Measurements from ENCODE around the gene PACRG. TPM values are rescaled to one million over a fixed set of nuclear protein-coding genes. Genes with fewer than 3 reads are reported as not detected.

PACRG gene
- total RNA-seq, 2 donors from 2014 or later: 0.14 to 3.9 TPM

GRCh38 chr6:163149279-163149848, 421.6 kb downstream of the PACRG start:
- DNase-seq (ENCODE audit: low spot score): peak; percentile 55
- intact Hi-C loops (cut with DNase I): no loop called here

GRCh38 chr6:163151212-163151611, 423.4 kb downstream of the PACRG start:
- no peak for DNase-seq (ENCODE audit: low spot score)
- intact Hi-C loops (cut with DNase I): no loop called here

GRCh38 chr6:163152701-163153100, 424.9 kb downstream of the PACRG start:
- intact Hi-C loops (cut with DNase I): no loop called here
- DNase-seq (ENCODE audit: low spot score): no peak

DNA sequence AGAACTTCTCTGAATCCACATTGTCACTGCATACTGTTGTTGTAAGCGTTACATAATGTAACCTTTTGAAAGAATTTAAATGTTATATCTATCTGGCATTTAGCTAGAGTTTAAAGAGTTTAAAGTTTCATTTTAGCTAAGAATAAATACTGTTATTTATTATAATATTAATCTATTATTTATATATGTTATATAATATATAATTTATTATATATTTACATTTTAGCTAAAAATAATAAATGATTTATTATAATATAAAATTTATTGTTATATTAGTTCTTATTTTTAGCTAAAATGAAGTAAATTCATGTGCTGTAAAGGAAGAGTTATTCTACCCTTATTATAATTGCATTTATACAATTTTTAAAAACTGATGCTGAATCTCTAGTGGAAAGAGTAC, 431.3 kb downstream of the PACRG start:
- intact Hi-C loops (cut with DNase I): no loop called here
- no peak for DNase-seq (ENCODE audit: low spot score)

GRCh38 chr6:163159689-163160088, 431.9 kb downstream of the PACRG start:
- intact Hi-C loops (cut with DNase I): no loop called here
- DNase-seq (ENCODE audit: low spot score): no peak

GRCh38 chr6:163162007-163162873, 434.5 kb downstream of the PACRG start:
- DNase-seq (ENCODE audit: low spot score): no peak
- intact Hi-C loops (cut with DNase I): no loop called here

GRCh38 chr6:163162874-163163213, 435.1 kb downstream of the PACRG start:
- intact Hi-C loops (cut with DNase I): no loop called here
- no peak for DNase-seq (ENCODE audit: low spot score)

GRCh38 chr6:163164175-163164900, 436.6 kb downstream of the PACRG start:
- DNase-seq (ENCODE audit: low spot score): no peak
- intact Hi-C loops (cut with DNase I): no loop called here

DNA sequence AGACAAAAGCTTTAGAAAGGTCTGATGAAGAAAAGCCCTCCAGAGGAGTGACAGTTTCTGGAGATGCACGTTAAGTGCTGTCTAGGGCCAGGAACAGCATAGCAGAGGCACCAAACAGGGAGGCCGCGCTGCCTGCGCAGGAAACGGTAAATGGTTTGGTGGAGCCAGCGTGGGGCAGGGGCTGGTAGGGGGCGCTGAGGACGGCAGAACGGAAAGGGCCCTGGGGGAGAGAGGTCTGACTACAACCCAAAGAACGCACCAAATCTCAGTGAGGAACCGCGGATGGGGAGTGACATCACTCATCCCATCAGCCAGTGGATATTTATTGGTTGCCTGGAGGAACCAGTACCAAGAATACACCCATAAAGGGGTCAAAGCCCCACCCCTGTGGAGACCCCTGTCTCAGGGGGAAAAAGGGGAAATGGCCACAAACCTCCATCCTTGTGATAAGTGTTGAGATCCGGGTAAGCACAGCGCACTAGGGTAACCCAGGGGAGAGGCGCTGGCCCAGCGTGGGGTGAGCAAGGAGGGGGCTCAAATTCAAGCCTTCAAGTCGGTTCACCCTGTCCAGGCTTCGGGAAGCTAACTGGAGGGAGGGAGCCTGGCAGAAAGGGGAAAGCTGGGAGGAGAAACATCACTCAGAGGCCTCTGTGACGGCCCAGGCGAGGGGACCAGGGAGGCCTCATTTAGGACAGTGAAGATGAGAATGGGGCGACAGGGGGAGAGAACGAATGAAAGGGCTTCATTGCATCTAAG, 437.6 kb downstream of the PACRG start:
- DNase-seq (ENCODE audit: low spot score): no peak
- intact Hi-C loops (cut with DNase I): no loop called here

DNA sequence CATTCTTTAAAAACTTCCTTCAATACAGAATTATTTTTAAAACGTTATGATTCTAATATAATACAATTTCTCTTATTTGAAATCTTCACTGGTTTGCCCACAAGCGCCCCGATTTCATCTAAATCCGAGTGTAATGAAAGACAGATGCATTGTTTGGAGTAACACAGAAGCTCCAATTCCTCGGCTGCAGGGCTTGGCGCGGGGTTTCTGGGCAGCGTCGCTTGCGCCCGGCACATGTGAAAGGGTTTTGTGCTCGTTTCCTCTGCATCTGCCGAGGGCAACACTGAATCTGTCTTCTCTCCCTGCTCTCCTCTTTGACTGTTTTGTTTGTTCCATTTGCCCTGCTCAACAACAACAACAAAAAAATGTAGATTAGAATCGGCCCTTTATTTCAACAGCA, 438.1 kb downstream of the PACRG start:
- intact Hi-C loops (cut with DNase I): no loop called here

GRCh38 chr6:163166507-163166906, 438.7 kb downstream of the PACRG start:
- no peak for DNase-seq (ENCODE audit: low spot score)
- intact Hi-C loops (cut with DNase I): no loop called here

More for the DNA sequence above, 438.1 kb downstream of the PACRG start:
- DNase-seq (ENCODE audit: low spot score): no peak

GRCh38 chr6:163169521-163169920, 441.7 kb downstream of the PACRG start:
- DNase-seq (ENCODE audit: low spot score): no peak
- intact Hi-C loops (cut with DNase I): no loop called here

DNA sequence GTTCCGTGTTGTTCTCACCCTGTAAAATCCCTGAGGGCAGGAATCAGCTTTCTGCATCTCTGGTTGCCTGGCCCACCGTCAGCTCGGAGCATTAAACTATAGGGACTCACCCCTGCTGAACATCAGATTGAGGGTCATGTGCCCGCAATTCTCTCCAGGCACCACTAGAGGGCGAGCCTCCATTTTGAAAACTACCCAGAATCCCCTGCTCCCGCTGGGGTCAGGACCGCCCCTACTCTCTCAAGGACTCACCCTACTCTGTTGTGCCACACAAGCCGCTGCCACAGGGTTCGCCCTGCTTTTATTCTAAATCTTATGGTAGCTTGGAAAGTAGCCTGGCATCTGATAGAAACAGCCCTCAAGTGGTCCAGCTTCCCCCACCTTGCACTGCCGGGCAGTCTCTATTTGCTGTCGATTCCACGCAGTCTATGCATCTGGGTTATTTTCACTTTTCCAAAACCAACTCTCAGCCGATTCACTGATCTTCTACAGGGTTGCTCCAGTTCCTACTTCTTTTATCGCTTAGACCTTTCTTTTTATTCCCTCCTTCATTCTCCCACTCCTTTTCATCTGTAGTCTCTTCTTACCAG, 442.6 kb downstream of the PACRG start:
- intact Hi-C loops (cut with DNase I): no loop called here

GRCh38 chr6:163173741-163174140, 446.0 kb downstream of the PACRG start:
- intact Hi-C loops (cut with DNase I): no loop called here

More for the DNA sequence above, 442.6 kb downstream of the PACRG start:
- DNase-seq (ENCODE audit: low spot score): no peak

DNA sequence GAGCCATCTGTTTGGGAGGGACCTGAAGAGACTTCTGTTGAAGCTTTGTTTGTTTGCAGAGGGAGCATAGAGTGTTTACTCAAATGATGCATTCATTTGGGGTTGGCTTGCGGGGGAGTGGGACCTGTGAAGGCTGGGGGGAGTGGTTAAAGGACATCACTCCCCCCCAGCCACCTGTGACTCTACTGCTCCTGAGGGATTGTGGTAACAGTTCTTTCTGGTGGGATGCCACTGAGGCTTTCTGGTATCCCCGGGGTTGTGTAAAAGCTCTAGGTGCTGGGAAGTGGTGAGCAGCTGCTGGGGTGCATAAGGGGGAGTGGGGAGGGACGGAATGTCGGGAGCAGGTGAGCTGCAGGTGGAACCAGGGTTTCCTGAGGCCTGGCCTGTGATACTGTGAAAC, 447.5 kb downstream of the PACRG start:
- DNase-seq (ENCODE audit: low spot score): no peak
- intact Hi-C loops (cut with DNase I): no loop called here

More at GRCh38 chr6:163173741-163174140, 446.0 kb downstream of the PACRG start:
- DNase-seq (ENCODE audit: low spot score): no peak

DNA sequence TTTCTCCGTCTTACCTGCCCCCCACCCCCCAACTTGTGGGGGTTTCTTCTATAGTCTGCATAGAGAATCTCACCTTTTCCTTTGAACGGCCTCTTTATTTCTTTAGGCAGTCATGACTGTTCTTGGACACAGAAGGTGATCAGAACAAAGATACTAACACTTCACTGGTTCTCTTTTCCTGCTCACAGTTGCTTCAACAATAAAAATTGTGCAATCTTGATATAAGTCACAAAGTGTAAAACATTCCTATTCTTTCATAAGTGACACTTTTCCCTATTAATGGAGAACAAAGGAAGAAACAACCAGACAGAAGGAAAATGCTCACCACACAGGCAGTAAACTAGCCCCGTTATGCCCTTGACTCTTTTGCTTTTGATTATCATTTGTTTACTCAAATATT, 448.3 kb downstream of the PACRG start:
- intact Hi-C loops (cut with DNase I): no loop called here
- no peak for DNase-seq (ENCODE audit: low spot score)

DNA sequence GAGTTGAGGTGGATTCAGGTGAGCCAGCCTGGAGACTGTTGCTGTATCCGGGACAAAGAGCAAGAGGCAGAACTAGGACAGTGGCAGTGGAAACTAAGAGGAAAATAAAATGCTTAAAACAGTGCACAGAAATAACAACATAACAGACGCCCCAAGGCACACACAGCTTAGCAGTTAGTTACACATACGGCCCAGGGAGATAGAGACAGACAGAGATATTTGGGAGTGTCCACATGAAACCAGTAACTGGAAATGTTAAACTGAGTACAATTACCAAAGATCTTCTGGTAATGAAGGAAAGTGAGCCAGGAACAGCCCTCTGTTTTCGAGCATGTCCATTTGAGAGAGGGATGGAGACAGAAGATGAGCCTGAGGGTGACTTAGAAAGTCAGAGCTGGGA, 449.2 kb downstream of the PACRG start:
- no peak for DNase-seq (ENCODE audit: low spot score)
- intact Hi-C loops (cut with DNase I): no loop called here

GRCh38 chr6:163177892-163178420, 450.2 kb downstream of the PACRG start:
- intact Hi-C loops (cut with DNase I): no loop called here
- DNase-seq (ENCODE audit: low spot score): no peak

- DNase-seq (ENCODE audit: low spot score): no peak
- intact Hi-C loops (cut with DNase I): no loop called here
Measured at GRCh38 chr6:163179061-163179460, 451.3 kb downstream of the PACRG start.

All from posterior vena cava (tissue), 2 donors.